C4-2B (cell line): ENCODE data around the gene TMEM272.

Experiments
- H3K27ac ChIP-seq: fragments of 450-650 bp; 2 replicates; pipeline ENCODE4 v1.5.1; 2017
- ZFX ChIP-seq: fragments of 450-650 bp; IDR thresholded peaks from 2 replicates; pipeline ENCODE4 v1.6.1; 2017
- TF ChIP-seq, protein P1 (sequence below): fragments of 450-650 bp; conservative IDR thresholded peaks from 2 replicates; pipeline ENCODE4 v1.5.1; 2017; ENCODE audit warnings: mild to moderate bottlenecking

TMEM272 gene

DNA sequence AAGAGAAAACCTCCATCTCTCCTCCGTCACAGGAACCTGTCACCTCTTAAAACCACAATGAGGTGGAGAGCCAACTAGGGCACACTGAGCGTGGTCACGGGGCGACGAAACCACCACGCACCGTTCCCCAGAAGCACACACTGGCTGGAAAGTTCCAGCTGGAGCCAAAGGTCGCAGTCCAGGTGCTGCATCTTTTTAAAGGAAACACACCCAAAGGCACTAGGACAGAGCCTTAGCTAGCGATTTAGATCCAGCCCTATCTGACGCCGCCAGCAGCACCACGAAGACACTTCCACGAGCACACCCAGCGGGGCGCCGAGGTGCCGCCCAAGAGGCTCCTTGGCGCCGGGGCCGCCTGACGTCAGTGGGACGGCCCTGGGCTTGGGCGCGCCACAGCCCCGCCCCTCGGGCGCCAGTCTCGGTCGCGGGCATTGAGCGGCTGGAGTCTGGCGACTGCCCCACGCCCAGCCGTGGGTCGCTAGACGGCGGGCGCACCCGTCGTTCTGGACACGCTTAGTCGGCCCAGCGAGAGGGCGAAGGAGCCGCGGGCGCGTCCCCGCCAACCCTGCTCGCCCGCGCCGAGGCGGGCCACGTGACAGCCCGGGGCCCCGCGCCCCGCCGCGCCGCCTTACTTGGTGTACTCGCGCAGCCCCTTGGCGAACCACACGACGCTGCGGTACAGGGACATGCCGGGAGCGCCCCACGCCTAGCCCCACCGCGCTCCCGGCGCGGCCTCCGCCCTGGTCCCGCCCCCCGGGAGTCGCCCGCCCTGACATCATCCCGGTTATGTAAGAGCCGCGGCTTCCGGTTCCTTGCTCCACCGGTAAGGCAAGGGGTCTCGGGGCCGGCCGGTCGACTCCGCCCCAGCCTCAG, 41.3 kb downstream of the TMEM272 start, which contains the start of gene DHRS12:
DHRS12 (minus strand) TSS at position 742 of the 873 bp plus-strand sequence. CDS start 4,504 bp downstream, outside the sequence.
- H3K27ac ChIP-seq = peak within 1 kb of the TSS; percentile 88
- TF ChIP-seq ZFX = no peak
- TF ChIP-seq, protein P1, sequence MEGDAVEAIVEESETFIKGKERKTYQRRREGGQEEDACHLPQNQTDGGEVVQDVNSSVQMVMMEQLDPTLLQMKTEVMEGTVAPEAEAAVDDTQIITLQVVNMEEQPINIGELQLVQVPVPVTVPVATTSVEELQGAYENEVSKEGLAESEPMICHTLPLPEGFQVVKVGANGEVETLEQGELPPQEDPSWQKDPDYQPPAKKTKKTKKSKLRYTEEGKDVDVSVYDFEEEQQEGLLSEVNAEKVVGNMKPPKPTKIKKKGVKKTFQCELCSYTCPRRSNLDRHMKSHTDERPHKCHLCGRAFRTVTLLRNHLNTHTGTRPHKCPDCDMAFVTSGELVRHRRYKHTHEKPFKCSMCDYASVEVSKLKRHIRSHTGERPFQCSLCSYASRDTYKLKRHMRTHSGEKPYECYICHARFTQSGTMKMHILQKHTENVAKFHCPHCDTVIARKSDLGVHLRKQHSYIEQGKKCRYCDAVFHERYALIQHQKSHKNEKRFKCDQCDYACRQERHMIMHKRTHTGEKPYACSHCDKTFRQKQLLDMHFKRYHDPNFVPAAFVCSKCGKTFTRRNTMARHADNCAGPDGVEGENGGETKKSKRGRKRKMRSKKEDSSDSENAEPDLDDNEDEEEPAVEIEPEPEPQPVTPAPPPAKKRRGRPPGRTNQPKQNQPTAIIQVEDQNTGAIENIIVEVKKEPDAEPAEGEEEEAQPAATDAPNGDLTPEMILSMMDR = no peak

DNA sequence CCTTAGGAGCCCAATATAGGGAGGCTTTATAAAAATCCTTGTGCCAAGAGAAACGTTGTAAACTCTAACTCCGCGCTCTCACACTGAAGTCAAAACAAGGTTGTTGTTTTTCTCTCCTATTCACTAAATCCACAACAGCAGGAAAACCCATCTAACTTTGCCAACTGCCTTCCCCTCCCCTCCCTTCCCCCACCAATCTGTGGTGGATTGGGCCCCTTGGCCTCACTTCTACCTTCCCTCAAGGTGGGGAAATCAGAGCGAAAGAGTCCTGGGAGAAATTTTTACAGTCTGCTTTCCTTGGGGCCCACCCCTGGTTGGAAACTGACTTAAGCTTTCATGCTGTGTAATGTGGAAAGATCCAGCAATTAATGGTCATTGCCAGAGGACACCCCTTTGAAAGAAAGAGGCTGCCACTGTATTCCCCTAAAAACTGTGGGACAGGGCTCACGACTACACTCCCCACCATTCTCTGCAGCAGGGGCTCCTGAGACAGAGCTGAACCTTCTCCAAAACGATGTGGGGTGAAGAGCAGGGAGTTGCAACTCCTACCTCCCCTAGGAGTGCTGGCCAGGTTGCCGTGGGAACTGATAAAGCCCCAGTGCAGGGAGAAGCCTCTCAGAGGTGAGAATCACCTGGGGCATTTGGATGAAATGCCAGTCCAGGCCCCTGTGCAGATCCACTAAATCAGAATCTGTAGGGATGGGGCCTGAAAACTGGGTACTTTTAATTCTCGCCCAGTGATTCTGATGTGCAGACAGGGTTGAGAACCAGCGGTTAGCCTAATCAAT, 42.2 kb downstream of the TMEM272 start:
- peak overlapping the region; percentile 88 for H3K27ac ChIP-seq

DNA sequence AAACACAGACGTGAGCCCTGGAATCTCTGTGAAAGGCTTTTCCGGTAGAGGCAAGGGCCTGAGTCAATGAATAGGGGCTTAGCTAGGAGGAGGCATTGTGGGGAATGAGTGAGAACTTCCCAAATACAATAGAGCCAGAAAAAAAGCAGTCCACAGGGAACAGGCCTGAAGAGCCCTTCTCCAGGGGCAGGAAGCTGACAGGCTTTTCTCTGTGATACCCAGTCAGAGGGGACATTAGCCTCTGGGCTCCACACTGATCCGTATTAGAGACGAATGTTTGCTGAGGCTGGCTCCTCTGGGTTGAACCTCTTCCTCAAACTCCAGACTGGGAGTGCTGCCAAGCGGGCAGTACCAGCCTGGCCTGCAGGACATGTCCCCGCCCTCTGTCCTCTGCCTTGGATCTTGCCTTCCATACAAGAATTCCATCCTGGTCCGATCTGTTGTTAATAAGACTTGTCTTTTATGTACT, 43.3 kb downstream of the TMEM272 start:
- peak overlapping the region; percentile 88 for H3K27ac ChIP-seq
- TF ChIP-seq, protein P1 = no peak
- no peak for TF ChIP-seq ZFX

More for the DNA sequence above, 42.2 kb downstream of the TMEM272 start:
- TF ChIP-seq, protein P1 = no peak
- TF ChIP-seq ZFX = no peak

DNA sequence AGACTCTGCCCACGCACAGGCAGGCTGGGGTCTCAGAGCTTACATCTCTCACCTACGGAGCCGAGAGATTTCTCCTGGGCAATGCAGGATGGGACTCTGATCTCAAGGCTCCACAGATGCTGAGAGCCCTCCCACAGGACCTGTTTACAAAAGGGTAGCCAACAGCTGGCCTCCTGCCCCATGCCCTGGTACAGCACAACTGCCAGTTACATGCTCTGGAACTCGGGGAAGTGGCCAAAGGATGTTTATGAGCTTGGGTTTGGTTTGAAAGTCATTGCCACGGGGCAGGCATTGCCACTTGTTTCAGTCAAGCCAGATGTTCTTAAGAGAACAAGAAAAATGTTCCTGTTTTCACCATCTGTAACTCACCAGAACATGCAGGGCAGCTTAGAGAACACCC, 44.5 kb downstream of the TMEM272 start:
- no peak overlapping the region for H3K27ac ChIP-seq
- TF ChIP-seq ZFX = no peak
- TF ChIP-seq, protein P1 = no peak

DNA sequence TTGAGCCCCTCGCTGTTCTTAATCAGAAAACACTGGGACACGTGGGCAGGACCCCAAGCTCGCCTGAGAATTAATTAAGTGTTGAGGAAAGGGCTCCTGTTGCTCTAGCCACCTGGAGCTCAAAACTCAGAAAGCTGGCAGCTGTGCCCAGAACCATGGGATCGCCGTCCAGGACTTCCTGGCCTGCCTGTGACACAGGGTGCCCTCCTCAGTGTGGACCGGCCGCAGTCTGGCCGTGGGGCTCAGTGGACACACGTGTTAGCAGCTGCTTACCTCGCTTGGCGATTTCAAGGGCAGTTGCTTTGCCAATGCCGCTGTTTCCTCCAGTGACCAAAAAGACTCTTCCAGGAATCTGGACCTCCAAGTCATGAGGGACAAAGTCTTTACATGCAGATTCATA, 45.7 kb downstream of the TMEM272 start:
- TF ChIP-seq, protein P1 = no peak
- TF ChIP-seq ZFX = no peak
- H3K27ac ChIP-seq = no peak overlapping the region

DNA sequence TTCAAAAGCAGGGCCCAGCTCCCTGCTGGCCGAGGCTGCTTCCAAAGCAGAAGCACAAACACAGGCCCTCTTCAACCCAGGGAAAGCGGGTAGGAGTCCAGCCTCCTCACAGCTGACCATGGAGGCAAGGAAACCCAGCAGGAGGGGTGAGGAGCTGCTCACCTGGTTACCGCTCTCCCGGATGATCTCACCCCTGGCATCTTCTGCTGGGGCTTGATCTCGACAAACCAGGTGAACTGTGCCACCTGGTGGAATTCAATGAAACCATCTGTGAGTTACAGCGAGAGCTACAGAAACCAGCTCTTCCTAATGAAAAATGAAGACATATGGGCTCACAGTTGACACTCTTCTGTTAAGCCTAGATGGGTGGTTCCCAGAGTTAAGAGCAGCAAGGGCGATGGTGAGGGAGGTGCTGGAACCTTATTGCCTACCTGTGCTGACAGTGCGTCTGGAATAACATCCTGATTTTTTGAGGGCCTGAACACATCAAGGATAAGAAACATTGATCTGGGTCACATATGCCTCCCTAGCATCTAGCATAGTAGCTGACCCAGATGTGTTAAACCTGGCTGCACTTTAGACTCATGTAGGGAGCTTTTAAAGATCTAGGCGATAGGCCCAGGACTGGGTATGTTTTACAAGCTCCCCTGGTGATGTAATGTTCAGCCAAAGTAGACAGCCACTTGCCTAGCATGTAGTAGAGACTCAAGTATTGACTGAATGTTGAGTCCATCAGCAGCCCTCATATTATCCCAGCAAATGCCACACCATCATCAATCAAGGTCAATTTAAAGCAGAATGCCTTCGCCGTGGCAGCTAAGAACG, 47.1 kb downstream of the TMEM272 start:
- no peak for TF ChIP-seq ZFX
- TF ChIP-seq, protein P1 = peak; percentile 76
- H3K27ac ChIP-seq = peak overlapping the region; percentile 41
